Measurements from ENCODE around the gene LAMA3.

GRCh38 chr18:23643815-23644490 lies 45.3 kb upstream of the LAMA3 start:
- TF ChIP-seq CTCF (conservative IDR thresholded peaks at IDR 0.05; ENCODE audit: low read length) (no peak), EZH2phosphoT487 (IDR thresholded peaks at IDR 0.05; ENCODE audit: borderline replicate concordance) (no peak)

All from Loucy (cell line).